ENCODE measurements around the gene PSIP1.
"Not testable (repeated sequence)": the region's sequence is repeated elsewhere in the genome, so short reads cannot be mapped to it uniquely, and the experiment has no call there.

Gene PSIP1

DNA sequence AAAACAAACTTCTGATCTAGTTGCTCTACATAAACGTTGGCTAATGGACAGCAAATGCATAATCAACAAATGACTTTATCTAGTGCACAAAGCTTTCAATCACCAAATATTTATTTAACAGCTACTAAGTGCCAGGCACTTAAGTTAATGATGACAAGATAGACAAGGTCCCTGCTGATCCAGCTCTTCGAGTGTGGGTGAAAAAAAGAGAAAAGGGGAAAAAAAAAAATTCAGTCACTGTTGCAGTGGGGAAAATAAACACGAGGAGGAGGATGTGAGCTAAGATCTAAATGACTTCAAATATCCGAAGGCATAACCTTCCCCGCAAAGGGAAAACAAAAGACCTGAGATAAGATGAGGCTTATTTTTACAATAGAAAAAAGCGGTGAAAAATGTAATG lies 9.6 kb downstream of the PSIP1 start:
- DNase-seq: no peak

DNA sequence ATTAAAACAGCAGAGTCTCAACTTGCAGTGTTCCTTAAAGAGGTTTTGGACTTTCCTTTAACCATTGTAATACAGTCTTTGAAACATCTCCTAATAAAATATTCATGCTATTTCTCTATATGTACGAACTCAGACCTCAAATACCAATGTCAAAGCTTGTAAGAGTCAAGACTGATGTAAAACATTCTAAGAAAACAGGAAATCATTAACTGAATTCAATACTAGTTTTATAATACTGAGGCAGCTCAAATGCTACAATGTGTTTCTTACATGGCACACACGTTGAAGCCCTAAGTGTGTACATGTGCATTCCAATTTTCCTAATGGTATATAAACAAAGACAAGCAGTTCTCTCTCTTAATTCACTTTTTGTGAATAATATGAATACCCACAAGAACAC lies 11.6 kb downstream of the PSIP1 start:
- DNase-seq: no peak

DNA sequence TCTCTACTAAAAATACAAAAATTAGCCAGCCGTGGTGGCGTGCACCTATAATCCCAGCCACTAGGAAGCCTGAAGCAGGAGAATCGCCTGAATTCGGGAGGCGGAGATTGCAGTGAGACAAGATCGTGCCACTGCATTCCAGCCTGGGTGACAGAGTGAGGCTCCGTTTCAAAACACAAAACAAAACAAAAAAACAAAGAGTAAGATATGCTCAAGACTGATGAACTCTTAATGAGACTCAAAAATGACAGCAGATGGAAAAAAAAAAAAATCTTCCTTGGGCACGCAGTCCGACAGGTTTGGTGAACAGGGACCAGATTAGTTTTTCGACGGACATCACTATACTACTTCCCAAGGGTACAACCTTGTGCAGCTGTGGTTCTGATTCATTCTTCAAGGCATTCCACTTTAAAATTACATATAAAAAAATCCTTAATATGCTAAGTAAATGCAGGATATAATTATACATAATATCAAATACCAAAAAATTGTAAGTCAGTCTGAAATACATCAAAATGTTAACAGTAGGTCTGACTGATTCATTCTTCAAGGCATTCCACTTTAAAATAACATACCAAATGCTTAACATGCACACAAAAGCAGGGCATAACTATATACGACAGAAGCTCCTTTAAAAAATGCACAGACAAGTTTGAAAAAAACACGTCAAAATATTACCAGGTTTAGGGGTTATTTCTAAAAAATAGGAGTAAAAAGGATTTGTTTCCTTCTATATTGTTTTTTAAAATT lies 12.3 kb downstream of the PSIP1 start:
- no peak for DNase-seq

DNA sequence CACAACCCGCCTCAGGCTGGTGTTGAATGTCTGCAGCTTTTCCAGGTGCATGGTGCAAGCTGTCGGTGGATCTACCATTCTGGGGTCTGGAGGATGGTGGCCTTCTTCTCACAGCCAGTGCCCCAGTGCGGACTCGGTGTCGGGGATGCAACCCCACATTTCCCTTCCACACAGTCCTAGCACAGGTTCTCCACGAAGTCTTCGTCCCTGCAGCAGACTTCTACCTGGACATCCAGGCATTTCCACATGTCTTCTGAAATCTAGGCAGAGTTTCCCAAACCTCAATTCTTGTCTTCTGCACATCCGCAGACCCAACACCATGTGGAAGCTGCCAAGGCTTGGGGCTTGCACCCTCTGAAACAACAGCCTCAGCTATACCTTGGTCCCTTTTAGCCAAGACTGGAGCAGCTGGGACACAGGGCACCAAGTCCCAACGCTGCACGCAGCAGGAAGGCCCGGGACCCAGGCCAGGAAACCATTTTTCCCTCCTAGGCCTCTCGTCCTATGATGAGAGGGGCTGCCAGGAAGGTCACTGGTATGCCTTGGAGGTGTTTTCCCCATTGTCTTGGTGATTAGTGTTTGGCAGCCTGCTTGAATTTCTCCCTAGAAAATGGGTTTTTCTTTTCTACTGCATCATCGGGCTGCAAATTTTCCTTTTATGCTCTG lies 18.2 kb downstream of the PSIP1 start:
- no peak for DNase-seq

DNA sequence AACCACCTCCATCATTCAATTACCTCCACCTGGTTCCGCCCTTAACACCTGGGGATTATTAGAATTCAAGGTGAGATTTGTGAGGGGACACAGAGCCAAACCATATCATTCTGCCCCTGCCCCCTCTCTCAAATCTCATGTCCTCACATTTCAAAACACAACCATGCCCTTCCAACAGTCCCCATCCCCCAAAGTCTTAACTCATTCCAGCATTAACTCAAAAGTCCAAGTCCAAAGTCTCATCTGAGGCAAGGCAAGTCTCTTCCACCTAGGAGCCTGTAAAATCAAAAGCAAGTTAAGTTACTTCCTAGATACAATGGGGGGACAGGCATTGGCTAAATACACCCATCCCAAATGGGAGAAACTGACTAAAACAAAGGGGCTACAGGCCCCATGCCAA lies 18.8 kb downstream of the PSIP1 start:
- no peak for DNase-seq

DNA sequence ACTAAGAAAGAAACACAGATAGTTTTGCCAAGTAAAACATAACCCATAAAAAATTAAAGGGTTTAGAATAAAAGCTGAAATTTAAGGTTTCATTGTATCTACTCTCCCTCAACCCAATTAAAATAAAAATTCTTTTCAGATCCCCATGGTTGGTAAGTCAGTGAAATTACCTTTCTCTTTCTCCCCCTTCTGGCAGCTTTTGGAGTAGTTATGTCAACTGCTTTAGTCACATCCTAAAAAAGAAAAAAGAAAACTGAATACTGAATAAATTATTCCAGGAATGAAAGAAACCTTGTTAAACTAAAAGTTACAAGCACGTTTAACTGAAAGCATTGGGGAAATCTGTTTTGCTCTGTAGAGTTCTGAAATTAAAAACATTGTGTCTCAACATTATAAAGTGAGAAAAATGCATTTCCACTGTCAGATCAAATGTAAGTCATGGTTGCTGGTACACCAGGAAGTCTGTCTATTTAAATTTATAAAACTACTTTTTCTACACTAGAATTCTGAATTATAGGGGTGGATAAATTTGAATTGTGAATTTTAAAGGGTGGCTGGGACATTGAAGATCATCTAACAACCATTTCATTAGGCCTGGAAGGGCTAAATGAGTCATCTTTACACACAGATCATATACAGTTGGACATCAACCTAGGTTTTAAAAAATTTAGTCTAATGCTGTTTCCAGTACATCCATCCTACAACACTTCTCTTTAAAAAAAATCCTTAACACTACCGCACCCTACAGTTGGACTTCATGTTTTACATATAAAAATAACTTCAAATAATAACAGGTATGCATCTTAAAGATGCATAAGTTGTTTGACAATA lies 24.7 kb downstream of the PSIP1 start:
- no peak for DNase-seq

DNA sequence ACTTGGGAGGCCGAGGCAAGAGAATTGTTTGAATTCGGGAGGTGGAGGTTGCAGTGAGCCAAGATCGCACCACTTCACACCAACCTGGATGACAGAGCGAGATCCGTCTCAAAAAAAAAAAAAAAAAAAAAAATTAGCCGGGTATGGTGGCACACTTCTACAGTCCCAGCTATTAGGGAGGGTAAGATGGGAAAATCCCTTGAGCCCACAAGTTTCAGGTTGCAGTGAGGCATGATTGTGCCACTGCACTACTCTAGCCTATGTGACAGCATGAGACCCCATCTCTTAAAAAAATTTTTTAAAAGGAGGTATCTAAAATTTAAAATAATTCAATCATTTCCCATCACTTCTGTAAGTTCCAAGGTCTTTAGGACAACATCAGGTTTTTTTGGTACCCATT lies 26.0 kb downstream of the PSIP1 start:
- DNase-seq: no peak

DNA sequence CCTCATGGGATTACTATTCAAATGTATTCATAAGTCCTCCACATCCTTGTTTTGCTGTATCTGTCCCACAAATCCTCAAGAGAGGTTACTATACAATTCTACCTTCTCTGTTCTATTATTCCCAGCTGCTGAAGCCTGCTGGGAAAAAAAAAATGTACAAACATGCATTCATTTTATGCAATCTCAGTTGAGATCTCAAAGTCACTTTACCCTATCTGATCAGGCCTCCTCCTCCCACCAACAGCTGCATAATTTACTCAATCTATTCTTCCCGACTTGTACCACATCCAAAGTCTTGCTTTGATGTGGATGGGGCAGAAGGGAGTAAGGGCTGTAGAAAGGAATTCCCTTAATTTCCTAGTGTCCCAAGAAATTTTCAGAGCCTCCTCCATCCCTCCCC lies 28.6 kb downstream of the PSIP1 start:
- no peak for DNase-seq

DNA sequence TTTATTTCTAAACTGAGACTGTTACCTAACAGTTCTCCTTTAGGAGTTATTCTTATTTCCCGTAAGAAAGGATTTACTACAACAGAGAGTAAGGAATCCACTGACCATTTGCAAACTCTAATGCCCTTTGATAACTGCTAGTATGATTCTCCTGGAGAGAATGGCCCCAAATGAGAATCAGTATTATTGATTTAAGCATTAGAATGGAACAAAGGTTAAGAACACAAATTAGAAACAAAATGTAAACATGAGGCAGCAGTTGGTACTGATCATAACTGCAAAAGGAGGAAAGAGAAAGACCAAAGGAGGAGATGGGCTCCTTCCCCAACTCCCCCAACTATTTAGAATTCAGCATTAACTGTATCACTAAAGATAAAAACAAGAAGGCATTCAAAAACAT lies 30.7 kb downstream of the PSIP1 start:
- DNase-seq: no peak

DNA sequence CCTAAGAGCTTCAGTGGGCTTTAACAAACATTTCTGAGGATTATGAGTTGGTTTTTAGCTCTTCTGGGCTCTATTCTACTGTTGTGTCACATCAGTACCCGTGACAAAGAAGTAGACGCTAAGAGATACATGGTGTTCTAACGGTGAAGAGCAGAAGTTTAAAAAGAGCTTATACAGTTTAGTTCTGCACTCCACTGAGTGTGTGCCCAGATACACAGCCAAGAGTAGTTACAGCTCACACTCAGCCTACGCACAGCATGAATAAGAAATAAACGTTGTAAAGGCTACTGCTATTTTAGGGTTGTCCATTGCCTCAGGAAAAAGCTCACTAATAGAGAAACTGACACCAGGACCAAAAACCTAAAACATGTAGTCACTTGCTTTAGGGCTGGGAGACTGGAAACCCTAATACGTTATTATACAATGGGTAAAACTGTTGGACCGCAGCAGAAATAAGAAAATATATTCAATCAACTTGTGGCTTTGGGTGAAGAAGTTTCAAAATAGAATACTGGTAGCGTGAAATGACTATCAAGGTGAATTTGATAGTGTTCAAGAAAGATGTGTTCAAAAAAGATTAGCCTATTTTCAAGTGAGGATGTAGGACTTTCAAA lies 34.7 kb downstream of the PSIP1 start:
- no peak for DNase-seq

DNA sequence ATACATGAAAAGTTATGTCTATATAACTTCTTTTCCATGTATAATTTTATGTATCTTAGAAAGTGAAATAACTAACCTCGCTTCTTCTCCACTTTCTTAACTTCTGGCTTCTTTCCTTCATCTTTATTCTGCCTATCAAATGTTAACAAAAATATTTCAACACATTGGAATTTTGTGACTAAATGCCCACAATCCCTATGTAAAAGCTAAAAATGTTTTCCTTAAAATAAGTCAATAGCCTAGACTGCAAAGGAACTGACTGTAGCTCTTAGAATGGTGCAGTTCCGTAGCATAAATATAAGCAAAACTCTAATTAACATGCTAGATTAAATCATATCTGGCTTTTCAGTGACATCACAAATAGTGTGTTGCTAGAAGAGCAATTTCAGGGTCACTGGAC lies 40.9 kb downstream of the PSIP1 start:
- DNase-seq: no peak

DNA sequence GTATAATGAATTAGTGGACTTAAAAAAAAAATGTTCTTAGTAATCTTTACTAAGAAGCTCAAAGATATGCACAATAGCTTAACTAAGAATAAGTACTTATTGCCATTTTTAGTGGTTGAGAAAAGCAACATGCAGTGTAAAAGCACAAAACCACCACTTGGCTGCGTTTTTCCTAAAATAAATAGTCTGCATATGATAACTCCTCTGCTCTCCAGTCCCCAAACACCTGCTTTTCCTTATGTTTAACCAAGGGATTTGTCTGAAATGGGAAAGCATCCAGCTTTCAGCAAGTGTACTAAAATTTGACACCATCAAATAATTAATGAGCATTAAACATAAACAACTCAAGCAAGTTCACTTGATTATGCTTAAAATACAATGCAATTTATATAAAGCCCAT lies 41.4 kb downstream of the PSIP1 start:
- DNase-seq: no peak

DNA sequence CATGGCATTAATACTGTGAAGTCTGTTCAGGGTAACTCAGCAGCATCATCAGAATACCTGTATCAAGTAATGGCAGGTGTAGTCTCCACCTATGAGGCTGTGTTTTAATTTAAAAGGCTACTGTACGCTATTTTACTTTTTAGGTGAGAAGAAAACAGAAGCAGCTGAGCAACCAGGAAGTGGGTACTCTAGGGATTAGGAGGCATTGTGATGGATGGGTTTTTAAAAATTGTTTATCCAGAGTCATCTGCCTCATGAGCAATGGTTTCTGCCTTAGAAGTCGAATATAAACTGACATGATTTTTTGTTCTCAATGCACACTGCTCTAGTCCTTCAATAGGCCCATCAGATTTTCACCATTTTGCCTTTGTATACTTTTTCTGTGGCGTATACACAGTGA lies 42.6 kb downstream of the PSIP1 start:
- DNase-seq: no peak

DNA sequence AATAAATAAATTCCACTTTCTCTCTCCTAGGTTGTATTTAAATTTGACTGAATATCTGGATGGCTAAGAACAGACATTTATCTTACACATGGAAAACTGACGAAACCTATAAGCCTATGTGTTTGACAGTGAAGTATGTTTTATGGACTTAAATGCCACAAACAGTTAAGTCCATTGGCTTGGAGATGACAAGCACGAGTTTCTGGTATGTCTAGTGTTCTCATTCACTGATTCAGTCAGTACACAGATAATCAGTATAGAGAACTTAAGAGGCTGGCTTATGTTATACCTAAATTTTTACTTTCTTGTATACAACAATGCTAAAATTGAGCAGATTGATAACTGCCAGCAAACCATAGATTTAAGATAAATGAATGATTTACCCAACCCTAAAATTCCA lies 49.2 kb downstream of the PSIP1 start:
- no peak for DNase-seq

DNA sequence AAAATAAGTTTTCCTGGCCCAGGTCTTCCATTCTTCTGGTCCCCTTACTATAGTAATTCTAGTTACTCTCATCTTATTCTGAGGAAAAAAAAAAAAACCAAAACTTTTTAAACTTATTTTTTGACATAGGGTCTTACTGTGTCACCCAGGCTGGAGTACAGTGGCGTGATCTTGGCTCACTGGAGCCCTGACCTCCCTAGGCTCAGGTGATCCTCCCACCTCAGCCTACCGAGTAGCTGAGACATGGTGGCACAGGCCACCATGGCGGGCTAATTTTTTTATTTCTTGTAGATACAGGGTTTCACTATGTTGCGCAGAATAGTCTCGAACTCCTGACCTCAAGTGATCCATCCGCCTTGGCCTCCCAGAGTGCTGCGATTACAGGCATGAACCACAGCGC lies 49.7 kb downstream of the PSIP1 start:
- DNase-seq: no peak

DNA sequence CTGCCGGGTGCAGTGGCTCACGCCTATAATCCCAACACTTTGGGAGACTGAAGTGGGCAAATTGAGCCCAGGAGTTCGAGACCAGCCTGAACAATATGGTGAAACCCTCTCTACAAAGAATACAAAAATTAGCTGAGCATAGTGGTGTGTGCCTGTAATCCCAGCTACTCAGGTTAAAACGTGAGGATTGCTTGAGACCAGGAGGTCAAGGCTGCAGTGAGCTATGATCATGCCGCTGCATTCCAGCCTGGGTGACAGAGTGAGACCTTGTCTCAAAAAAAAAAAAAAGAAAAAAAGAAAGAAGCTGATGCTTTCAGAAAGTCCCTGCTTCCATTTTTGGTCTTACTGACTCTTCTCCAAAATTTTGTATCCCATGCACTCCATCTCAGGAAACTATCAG lies 56.8 kb downstream of the PSIP1 start:
- DNase-seq: no peak

DNA sequence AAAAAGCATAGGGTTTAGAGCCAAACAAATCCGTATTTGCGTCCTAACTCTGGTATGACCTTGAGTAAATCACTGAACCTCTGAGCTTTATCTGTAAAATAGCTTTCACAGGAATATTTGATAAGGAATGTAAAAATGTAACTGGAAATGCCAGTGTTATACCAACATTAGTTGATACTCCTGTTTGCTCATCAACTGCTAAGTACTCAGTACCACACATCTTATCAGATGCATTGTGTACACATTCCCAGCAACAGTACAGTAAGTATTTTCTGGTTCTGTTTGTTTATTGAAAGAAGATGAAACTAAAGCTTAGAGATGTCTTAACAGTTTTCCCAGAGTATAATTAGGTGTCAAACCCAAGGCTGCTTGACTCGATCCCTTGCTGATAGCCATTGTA lies 66.6 kb downstream of the PSIP1 start:
- DNase-seq: no peak

DNA sequence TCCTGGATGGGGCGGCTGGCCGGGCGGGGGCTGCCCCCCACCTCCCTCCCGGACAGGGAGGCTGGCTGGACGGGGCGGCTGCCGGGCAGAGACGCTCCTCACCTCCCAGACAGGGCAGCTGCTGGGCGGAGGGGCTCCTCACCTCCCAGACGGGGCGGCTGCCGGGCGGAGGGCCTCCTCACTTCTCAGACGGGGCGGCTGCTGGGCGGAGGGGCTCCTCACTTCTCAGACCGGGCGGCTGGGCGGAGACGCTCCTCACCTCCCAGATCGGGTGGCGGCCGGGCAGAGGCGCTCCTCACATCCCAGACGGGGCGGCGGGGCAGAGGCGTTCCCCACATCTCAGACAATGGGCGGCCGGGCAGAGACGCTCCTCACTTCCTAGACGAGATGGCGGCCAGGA lies 68.5 kb downstream of the PSIP1 start:
- not testable (repeated sequence) for DNase-seq

DNA sequence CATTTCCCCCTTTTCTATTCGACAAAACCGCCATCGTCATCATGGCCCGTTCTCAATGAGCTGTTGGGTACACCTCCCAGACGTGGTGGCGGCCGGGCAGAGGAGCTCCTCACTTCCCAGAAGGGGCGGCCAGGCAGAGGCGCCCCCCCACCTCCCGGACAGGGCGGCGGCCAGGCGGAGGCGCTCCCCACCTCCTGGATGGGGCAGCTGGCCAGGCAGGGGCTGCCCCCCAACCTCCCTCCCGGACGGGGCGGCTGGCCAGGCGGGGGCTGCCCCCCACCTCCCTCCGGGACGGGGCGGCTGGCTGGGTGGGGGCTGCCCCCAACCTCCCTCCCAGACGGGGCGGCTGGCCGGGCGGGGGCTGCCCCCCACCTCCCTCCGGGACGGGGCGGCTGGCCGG lies 68.9 kb downstream of the PSIP1 start:
- DNase-seq: not testable (repeated sequence)

DNA sequence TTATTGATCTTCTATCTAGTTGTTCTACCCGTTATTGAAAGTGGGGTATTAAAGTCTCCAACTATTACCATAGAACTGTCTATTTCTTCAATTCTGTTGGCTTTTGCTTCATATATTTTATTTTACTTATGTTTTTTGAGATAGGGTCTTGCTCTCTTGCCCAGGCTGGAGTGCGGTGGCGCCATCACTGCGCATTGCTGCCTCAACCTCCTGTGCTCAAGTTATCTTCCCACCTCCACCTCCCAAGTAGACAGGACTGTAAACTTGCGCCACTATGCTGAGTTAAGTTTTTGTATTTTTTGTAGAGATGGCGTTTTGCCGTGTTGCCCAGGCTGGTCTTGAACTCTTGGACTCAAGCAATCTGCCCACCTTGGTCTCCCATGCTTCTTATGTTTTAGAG lies 71.9 kb downstream of the PSIP1 start:
- no peak for DNase-seq

DNA sequence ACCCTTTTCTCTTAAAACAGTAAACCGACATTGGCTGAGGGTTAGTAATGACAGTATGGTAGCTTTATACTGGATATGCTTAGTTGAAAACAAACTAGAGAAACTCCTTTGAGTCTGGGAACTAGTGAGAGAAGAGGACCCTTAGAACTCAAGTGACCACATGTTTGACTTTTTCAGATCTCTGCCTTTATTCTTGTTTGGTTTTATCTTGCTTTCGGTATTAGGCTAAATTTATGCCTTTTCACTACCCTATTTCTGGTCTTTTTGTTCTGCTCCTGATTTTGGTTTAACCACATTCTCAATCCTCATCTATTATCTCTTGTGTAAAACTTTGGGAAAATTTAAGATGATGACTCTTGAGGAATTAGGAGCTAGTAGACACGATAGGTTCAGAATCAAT lies 77.1 kb downstream of the PSIP1 start:
- no peak for DNase-seq

DNA sequence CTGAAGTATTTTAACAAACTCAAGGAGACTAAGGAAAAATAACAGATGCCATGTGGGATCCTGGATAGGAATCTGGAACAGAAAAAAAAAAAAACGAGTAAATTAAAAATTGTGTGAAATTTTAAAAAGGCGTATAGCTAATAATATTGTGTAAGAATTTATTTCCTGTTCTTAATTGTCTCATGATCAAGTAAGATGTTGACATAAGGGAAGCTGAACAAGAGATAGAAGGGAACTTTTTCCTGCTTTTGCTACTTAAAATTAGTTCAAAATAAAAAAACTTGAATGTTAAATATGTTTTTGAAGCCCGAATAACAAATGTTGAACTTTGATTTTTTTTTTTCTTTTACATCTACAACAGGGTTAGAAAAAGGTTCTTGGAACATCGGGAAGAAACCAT lies 77.6 kb downstream of the PSIP1 start:
- no peak for DNase-seq
